Activated T-cell treated with anti-CD3 and anti-CD28 coated beads for 24 hours (primary cell): ENCODE measurements around the gene ERG.

Experiments used
- DNase-seq: peaks from one replicate; pipeline ENCODE4 v3.0.0-alpha.2; 2020; ENCODE audit warnings: low read depth

ERG gene

GRCh38 chr21:38472412-38473108 lies 25.7 kb downstream of the ERG start:
- no peak for DNase-seq

DNA sequence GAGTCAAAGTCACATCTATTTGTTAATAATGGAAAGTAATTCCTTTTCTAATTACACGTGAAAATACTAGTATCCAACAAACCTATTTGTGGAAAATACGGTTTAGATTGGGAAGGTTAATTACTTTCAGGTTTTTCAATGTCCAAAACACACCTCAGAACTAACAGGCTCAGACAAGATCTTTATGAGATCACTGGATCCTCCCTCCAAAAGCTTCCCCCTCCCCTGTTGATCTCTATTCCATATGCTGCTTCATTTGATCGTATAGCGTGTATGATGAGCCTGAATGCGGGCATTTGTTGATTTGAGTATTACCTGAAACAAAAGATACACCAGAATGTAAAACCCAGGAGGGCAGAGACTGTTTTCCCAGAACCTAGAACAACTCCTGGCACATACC lies 26.5 kb downstream of the ERG start:
- DNase-seq = no peak

GRCh38 chr21:38470755-38471154 lies 27.5 kb downstream of the ERG start:
- DNase-seq = no peak

DNA sequence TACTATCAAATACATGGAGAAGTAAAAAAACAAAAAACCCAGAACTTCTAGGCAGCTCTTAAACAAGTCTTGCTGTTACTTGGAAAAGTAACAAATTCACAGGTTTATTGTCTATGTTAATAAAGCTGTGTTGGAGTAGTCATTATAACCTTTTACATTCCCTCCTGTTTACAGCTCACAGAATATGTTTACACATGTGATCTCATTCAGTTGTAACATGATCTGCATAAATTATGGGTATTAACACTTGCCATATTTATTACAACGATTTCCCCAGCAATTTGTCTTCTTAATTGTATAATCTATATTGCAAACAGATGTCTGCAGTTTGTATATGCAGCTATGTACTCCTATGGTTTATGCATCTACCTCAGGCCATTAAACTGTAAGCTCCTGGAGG lies 28.6 kb downstream of the ERG start:
- no peak for DNase-seq

DNA sequence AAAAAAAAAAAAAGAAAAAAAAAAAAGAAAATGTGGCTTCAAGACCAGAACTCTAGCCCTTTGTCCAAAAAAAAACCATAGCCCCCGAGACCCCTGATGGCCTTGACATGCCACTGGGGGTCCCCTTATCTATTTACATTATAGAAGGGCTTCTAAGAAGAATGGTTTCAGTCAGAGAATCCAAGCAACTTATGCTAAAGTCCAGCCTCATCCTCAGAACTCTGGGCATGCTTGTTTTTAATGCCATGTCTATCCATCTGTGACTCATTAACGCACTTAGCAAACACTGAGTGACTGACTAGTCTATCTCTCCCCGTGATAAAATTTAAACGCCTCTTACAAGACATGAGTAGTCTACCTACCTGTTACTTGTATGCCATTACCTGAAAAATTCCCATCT lies 29.3 kb downstream of the ERG start:
- no peak for DNase-seq

- no peak for DNase-seq
These were observed 30.4 kb downstream of the ERG start for GRCh38 chr21:38467911-38468310.

- no peak for DNase-seq
These were observed 30.9 kb downstream of the ERG start for GRCh38 chr21:38467374-38467773.

GRCh38 chr21:38460171-38460742 lies 38.0 kb downstream of the ERG start:
- no peak for DNase-seq

DNA sequence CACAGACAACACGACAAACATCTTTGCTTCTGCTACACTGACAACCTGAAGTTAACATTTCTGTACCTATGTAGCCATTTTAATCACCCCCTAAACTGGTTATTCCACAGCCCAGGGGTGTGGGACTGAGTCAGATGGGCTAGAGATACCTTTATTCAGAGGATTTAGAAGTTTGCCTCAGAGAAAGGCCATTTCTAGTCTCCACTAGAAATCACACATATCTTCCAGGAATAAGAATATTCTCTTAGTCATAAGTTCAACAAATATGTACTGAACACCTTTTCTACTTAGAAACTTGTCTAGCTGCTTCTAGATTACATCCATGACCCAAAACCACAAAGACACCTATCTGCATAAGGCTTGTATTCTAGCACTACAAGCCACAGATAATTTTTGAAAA lies 38.8 kb downstream of the ERG start:
- no peak for DNase-seq

GRCh38 chr21:38455403-38455802 lies 42.9 kb downstream of the ERG start:
- DNase-seq = no peak

- no peak for DNase-seq
These were observed 43.6 kb downstream of the ERG start for GRCh38 chr21:38454702-38455101.

DNA sequence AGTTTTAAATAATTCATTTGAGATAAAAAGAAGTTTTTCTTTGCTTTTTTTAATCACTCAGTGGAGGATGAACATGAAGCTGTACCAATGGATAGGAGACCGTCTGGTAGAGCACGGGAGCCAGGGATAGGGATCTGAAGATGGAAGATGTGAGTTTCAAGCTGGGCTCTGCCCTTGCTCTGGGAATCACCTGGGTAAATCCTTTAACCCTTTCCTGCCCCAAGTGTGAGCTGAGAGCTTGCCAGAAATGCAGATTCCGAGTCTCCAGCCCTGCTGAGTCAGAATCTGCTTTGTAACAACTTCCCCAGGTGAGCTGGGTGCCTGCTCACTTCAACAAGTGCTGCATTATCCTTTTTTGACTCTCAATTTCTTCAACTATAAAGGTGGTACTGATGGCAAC lies 44.1 kb downstream of the ERG start:
- no peak for DNase-seq

DNA sequence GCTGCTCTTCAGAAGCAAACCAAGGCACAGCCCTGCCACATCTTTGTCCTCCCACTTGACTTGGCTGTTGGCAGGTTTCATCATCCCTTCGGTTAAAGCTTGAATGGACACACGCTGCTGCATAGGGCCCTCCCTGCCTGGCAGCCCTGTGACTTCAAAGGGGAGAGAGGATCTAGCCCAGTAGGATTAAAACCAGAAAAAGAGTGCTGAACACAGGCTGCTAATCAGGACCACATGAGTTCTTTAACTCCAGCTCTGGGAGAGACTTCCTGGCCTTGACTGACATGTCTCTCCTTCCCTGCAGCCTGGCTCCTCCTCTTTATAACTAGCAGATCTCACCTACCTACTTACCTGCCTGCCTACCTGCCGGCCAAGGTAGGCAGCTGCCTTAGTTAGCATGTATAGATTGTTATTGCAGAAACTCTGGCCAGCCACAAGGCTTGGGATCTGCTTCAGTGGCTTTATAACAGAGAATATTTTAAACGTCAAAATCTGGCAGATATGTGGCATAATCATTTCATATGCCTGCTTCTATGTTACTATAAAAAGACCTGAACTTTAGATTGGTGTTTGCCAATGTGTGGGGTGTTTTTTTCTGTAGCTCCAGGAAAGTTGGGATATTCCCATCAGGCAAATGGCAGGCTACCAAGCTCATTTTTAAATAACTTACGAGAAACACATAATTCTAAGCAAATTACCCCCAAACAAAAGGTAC lies 49.4 kb downstream of the ERG start:
- no peak for DNase-seq

GRCh38 chr21:38447611-38448010 lies 50.7 kb downstream of the ERG start:
- DNase-seq = no peak

- DNase-seq = no peak
These were observed 53.6 kb downstream of the ERG start for GRCh38 chr21:38444691-38445090.

GRCh38 chr21:38443110-38443509 lies 55.2 kb downstream of the ERG start:
- DNase-seq = no peak

GRCh38 chr21:38441153-38441552 lies 57.1 kb downstream of the ERG start:
- DNase-seq = no peak

- DNase-seq = no peak
These were observed 57.5 kb downstream of the ERG start for GRCh38 chr21:38440746-38441145.

DNA sequence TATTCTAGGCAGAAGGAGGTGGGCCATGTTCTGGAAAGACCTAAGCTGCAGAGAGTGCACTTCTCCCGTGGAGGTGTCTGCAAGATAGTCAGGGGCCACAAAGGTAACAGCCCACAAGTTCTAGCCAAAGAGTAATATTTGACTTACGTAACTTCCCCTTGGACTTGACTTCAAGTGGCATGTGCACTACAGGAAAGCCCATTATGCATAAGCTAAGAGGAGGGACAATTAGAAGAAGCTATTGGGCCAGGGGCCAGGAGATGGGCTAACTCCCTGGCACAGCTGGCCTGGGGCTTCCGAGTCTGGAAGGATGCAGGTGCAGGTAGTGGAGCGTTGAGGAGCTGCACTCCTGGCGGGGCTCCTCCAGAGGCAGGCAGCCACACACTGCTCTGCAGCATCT lies 58.3 kb downstream of the ERG start:
- DNase-seq = no peak

DNA sequence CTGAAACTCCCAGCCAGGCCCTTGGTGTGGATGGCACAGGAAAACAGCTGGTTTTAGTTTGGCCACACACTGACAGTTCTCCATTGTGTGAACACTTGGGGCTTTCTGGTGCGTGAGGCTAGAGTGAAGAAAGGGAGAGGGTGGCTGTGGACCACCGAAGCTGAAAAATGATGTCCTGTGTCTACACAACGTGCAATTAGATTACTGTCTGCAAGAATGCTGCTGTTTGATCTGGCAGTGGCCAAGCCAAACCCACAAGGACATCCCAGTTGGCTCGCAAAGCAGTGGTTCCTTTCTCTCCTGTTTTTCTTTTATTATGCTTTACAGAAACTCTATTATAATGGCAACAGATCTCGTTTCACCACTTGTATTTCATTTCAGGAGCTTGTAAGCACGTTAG lies 58.9 kb downstream of the ERG start:
- DNase-seq = no peak

DNA sequence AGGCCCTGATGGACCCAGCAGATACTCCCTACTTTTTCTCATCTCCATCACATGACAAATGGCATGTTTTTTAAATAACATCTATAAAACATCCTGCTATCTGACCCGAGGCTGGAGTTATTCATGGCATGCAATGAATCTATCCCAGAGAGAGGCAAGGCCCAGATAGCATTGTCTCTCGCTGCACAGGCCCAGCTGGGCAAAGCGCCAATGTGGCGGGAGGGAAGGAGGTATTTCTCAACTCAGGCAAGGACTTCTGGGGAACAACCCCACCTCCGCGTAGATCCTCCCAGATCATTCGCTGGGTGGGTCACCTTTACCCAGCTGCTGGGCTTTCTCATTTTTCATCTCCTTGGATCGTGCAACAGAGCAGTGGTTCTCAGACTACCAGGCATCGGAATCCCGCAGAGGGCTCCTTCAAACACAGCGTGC lies 59.8 kb downstream of the ERG start:
- no peak for DNase-seq

- DNase-seq = no peak
These were observed 61.9 kb downstream of the ERG start for GRCh38 chr21:38436341-38436740.

DNA sequence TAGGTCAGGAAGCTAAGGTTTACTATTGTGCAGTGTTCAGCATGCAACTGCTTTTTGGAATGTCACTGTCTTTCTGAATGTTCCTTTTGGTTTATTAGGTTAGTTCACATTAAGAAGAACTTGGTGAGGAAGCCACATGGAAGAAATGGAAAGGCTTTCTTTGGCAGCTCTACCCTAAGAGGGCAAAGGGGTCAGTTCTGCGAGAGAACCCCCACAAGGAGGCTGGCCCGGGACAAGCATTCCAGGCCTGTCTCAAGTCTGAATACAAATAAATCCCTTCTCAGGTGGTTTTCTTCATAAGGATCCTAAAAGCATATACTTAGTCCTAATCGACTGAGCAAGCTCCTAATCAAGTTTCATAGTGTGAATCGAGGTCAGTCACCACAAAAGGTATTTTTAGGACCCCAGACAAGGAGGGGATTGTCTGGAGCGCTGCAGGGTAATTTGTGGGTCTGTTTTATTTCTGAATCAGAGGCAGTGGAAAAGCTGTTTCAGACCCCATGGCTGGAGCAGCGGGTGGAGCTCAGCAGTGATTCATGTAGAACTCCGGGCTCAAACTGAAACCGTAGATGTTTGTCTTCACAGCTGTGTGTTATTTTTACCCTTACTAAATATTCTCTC lies 63.3 kb downstream of the ERG start:
- DNase-seq = no peak
